Colon (tissue), 2 donors: ENCODE measurements around the gene BMP10.

ENCODE experiments used
- FAIRE-seq: peaks from 2 replicates; lab custom pipeline; 2012; peaks lifted over from hg19 to GRCh38; lab: Jason Lieb, UNC
- donor health status: control.
- donor health status: control.

Gene BMP10

GRCh38 chr2:68889500-68889899 is 18.3 kb upstream of the BMP10 start:
- FAIRE-seq = no peak

GRCh38 chr2:68889021-68889420 is 17.8 kb upstream of the BMP10 start:
- no peak for FAIRE-seq

GRCh38 chr2:68888038-68888704 is 17.0 kb upstream of the BMP10 start:
- no peak for FAIRE-seq

- FAIRE-seq = no peak
Observed at GRCh38 chr2:68885811-68886075, 14.5 kb upstream of the BMP10 start.

GRCh38 chr2:68885074-68885810 is 14.0 kb upstream of the BMP10 start:
- FAIRE-seq = no peak

GRCh38 chr2:68880213-68880612 is 9.0 kb upstream of the BMP10 start:
- FAIRE-seq = no peak

GRCh38 chr2:68879296-68879695 is 8.1 kb upstream of the BMP10 start:
- no peak for FAIRE-seq

- FAIRE-seq = no peak
Observed at GRCh38 chr2:68878753-68879152, 7.6 kb upstream of the BMP10 start.

GRCh38 chr2:68878071-68878711 is 7.0 kb upstream of the BMP10 start:
- FAIRE-seq = no peak

- FAIRE-seq = no peak
Observed at GRCh38 chr2:68877079-68877772, 6.0 kb upstream of the BMP10 start.

- no peak for FAIRE-seq
Observed at GRCh38 chr2:68870215-68870614, 982 bp downstream of the BMP10 start.

- no peak for FAIRE-seq
Observed at GRCh38 chr2:68865108-68865507, 6.1 kb downstream of the BMP10 start.

GRCh38 chr2:68863996-68864395 is 7.2 kb downstream of the BMP10 start:
- FAIRE-seq = no peak

GRCh38 chr2:68862889-68863288 is 8.3 kb downstream of the BMP10 start:
- FAIRE-seq = no peak

GRCh38 chr2:68861330-68861729 is 9.9 kb downstream of the BMP10 start:
- no peak for FAIRE-seq

GRCh38 chr2:68860111-68860510 is 11.1 kb downstream of the BMP10 start:
- no peak for FAIRE-seq

GRCh38 chr2:68857855-68858456 is 13.2 kb downstream of the BMP10 start:
- no peak for FAIRE-seq

GRCh38 chr2:68857202-68857845 is 13.9 kb downstream of the BMP10 start:
- no peak for FAIRE-seq

GRCh38 chr2:68855550-68855949 is 15.6 kb downstream of the BMP10 start:
- FAIRE-seq = no peak

- no peak for FAIRE-seq
Observed at GRCh38 chr2:68854476-68854875, 16.7 kb downstream of the BMP10 start.

- no peak for FAIRE-seq
Observed at GRCh38 chr2:68853915-68854314, 17.3 kb downstream of the BMP10 start.

GRCh38 chr2:68853035-68853434 is 18.2 kb downstream of the BMP10 start:
- no peak for FAIRE-seq
